Measurements from ENCODE around the gene RETREG3. TPM values are rescaled to one million over a fixed set of nuclear protein-coding genes. Genes with fewer than 3 reads are reported as not detected.
"Not testable (repeated sequence)": the region's sequence is repeated elsewhere in the genome, so short reads cannot be mapped to it uniquely, and the experiment has no call there.

RETREG3 gene
- total and polyA plus RNA-seq, 9 of the 15 experiments (the other 6 are each of a cell fraction or from before 2014, with no cell fraction given) = 4.1 to 39.0 (median 16.9) TPM

GRCh38 chr17:42559075-42559474 is 50.1 kb downstream of the RETREG3 start:
- ChIA-PET POLR2A (interaction anchor here (0.6 to 1.4 kb wide), 2 partner anchors 18 to 50 kb away, joined by 3 to 4 read pairs; partner anchors contain the start of genes PSMC3IP, RETREG3 and TUBG1), CTCF (ENCODE audit: low intra/inter-chr PET ratio) (no interaction called here)
- 55% methylated on average over 6 of the region's 6 CpGs for WGBS (ENCODE audit: insufficient coverage, low coverage, missing lambda C conversion rate)

GRCh38 chr17:42555961-42556617 is 53.1 kb downstream of the RETREG3 start:
- H3K36me3 ChIP-seq (ENCODE audit: control insufficient read depth, insufficient read depth, low read length); H3K27me3 ChIP-seq (ENCODE audit: control insufficient read depth in 2 of 2, insufficient read depth in 2 of 2, low read length in 2 of 2); H3K4me3 ChIP-seq; BruUV-seq (replicated peaks); H3K27ac ChIP-seq (ENCODE audit: extremely low read depth, low read depth, low read length); in situ Hi-C loops (cut with MboI); DNase-seq (ENCODE audit: extremely low read depth in 1 of 4, low spot score in 3 of 4); intact Hi-C loops (cut with micrococcal nuclease); H4K20me1 ChIP-seq (replicated peaks; ENCODE audit: control insufficient read depth, insufficient read depth, low read length); H3K4me2 ChIP-seq (ENCODE audit: insufficient read depth, low read length); POLR2A ChIA-PET; FAIRE-seq; CTCF ChIA-PET (ENCODE audit: low intra/inter-chr PET ratio); H3K9me3 ChIP-seq (replicated peaks; ENCODE audit: control insufficient read depth, insufficient read depth, low read depth, low read length); H3K9me1 ChIP-seq (ENCODE audit: control insufficient read depth, insufficient read depth, low read length); H2AFZ ChIP-seq (ENCODE audit: low read depth, low read length): not testable (repeated sequence)
- WGBS (ENCODE audit: insufficient coverage, low coverage, missing lambda C conversion rate) = 59% methylated on average over 5 of the region's 5 CpGs
- Histone ChIP-seq H3K9ac (ENCODE audit: insufficient read depth in 1 of 2, low read depth in 2 of 2, low read length in 2 of 2) (peak overlapping the region in 1 of 2 experiments; percentile 74; a peak in 1 of 4 replicates), H3K4me1 (replicated peaks in 1 of 2; ENCODE audit: control insufficient read depth in 2 of 2, insufficient read depth in 2 of 2, low read length in 2 of 2) (peaks cover 21 to 46% of the 10 kb centered on the region in 2 experiments; a peak in 4 of 5 replicates), H3K79me2 (ENCODE audit: control insufficient read depth, insufficient read depth, low read length) (peaks cover 26% of the 10 kb centered on the region)
- ATAC-seq = peak; percentile 53

More at GRCh38 chr17:42559075-42559474, 50.1 kb downstream of the RETREG3 start:
- in situ Hi-C loops (cut with MboI) (no loop called here), intact Hi-C loops (cut with micrococcal nuclease) (no loop called here)
- no peaks in the 10 kb centered on the region for H3K9me3 ChIP-seq (replicated peaks; ENCODE audit: control insufficient read depth, insufficient read depth, low read depth, low read length)
- ATAC-seq = no peak
- DNase-seq (ENCODE audit: extremely low read depth in 1 of 4, low spot score in 3 of 4) = no peak
- peaks cover 21 to 53% of the 10 kb centered on the region in 2 experiments for H3K4me1 ChIP-seq (replicated peaks in 1 of 2; ENCODE audit: control insufficient read depth in 2 of 2, insufficient read depth in 2 of 2, low read length in 2 of 2)
- TF ChIP-seq ZNF263 (CRISPR knock-in tag; IDR thresholded peaks at IDR 0.05; ENCODE audit: borderline replicate concordance) = peak; percentile 71; the same call in 1 of the 2 replicates
- no peak for TF ChIP-seq GATA2 (CRISPR knock-in tag; IDR thresholded peaks at IDR 0.05)
- H3K36me3 ChIP-seq (ENCODE audit: control insufficient read depth, insufficient read depth, low read length) = peaks cover 11% of the 10 kb centered on the region
- H4K20me1 ChIP-seq (replicated peaks; ENCODE audit: control insufficient read depth, insufficient read depth, low read length) = no peaks in the 10 kb centered on the region
- no peak overlapping the region for H3K4me3 ChIP-seq
- H2AFZ ChIP-seq (ENCODE audit: low read depth, low read length) = no peak overlapping the region
- H3K9ac ChIP-seq (ENCODE audit: insufficient read depth in 1 of 2, low read depth in 2 of 2, low read length in 2 of 2) = peak overlapping the region in 1 of 2 experiments; percentile 37; a peak in 1 of 4 replicates
- peaks cover 35% of the 10 kb centered on the region for H3K79me2 ChIP-seq (ENCODE audit: control insufficient read depth, insufficient read depth, low read length)
- H3K4me2 ChIP-seq (ENCODE audit: insufficient read depth, low read length) = no peak overlapping the region
- H3K27ac ChIP-seq (ENCODE audit: extremely low read depth, low read depth, low read length) = no peak overlapping the region; the same call in 2 of the 3 replicates
- no TSS peak for BruUV-seq (replicated peaks)
- no peaks in the 10 kb centered on the region for H3K9me1 ChIP-seq (ENCODE audit: control insufficient read depth, insufficient read depth, low read length)
- H3K27me3 ChIP-seq (ENCODE audit: control insufficient read depth in 2 of 2, insufficient read depth in 2 of 2, low read length in 2 of 2) = no peaks in the 10 kb centered on the region
- FAIRE-seq = no peak
